Vagina (tissue), 2 donors: ENCODE measurements around the gene ARSD. TPM values are rescaled to one million over a fixed set of nuclear protein-coding genes. Genes with fewer than 3 reads are reported as not detected.
"Not testable (repeated sequence)": the region's sequence is repeated elsewhere in the genome, so short reads cannot be mapped to it uniquely, and the experiment has no call there.

Experiments
- DNase-seq, 2 donors: peaks; one replicate each; pipeline ENCODE4 v3.0.0-alpha.2; 2017; ENCODE audit errors: extremely low spot score in 2 of 2
- H3K27ac ChIP-seq: fragments of 200-600 bp; sonication (generic); one replicate; pipeline ENCODE4 v1.5.1; 2019
- H3K27me3 ChIP-seq: fragments of 200-600 bp; sonication (generic); one replicate; pipeline ENCODE4 v1.5.1; 2019
- H3K36me3 ChIP-seq, 2 donors: fragments of 200-600 bp; sonication (generic); one replicate each; pipeline ENCODE4 v1.5.1; 2017 to 2019
- H3K4me1 ChIP-seq: fragments of 200-600 bp; sonication (generic); one replicate; pipeline ENCODE4 v1.5.1; 2019
- H3K4me3 ChIP-seq, 2 donors: fragments of 200-600 bp; sonication (generic); 1 replicate in 1 of 2; 2 replicates in 1 of 2; pipeline ENCODE4 v1.5.1; 2016 to 2019
- H3K9me3 ChIP-seq: fragments of 200-600 bp; sonication (generic); one replicate; pipeline ENCODE4 v1.5.1; 2019
- POLR2A ChIP-seq, 2 donors: fragments of 450-650 bp; IDR thresholded peaks; one replicate each; pipeline ENCODE4 v1.6.1; 2017; ENCODE audit warnings: antibody characterized with exemption in 2 of 2, mild to moderate bottlenecking in 2 of 2, moderate library complexity in 2 of 2
- POLR2AphosphoS5 ChIP-seq, 2 donors: sonication (generic); formaldehyde crosslinking; IDR thresholded peaks; one replicate each; pipeline ENCODE4 v1.9.0; 2017; ENCODE audit warnings: antibody characterized with exemption in 2 of 2, mild to moderate bottlenecking in 2 of 2, low read depth in 1 of 2; ENCODE audit not compliant: insufficient read depth in 1 of 2
- intact Hi-C: fragments of 100-400 bp; cut with DNase I; formaldehyde crosslinking; loops from one replicate; pipeline ENCODE4 v1.15.1; 2023
- total RNA-seq: library from RNA; depleted of rRNA; stranded (reverse); fragments of >200 nt; gene quantifications from one replicate; pipeline ENCODE4 v1.2.3, GENCODE V29; 2016
- TF ChIP-seq, protein P1 (sequence below), 3 experiments: fragments of 450-650 bp in 2 of 3; fragments of 200-600 bp in 1 of 3; sonication (generic) in 1 of 3; IDR thresholded peaks; one replicate each; pipeline ENCODE4 v1.5.1; 2017 to 2019; ENCODE audit warnings: antibody characterized with exemption in 3 of 3, mild to moderate bottlenecking in 2 of 3, moderate library complexity in 2 of 3

Gene ARSD
- total RNA-seq, 1 donor from 2014 or later = 14.0 TPM

GRCh38 chrX:2931155-2931554 lies 2.0 kb upstream of the ARSD start:
- TF ChIP-seq POLR2AphosphoS5 (IDR thresholded peaks at IDR 0.05; ENCODE audit: insufficient read depth in 1 of 2, low read depth in 1 of 2) = no peak
- Histone ChIP-seq H3K27me3 (no peaks in the 10 kb centered on the region), H3K4me3 (no peak overlapping the region), H3K36me3 (no peaks in the 10 kb centered on the region), H3K9me3 (peaks cover 6% of the 10 kb centered on the region), H3K4me1 (peaks cover 5% of the 10 kb centered on the region), H3K27ac (no peak overlapping the region)
- DNase-seq = no peak
- intact Hi-C loops = no loop called here

DNA sequence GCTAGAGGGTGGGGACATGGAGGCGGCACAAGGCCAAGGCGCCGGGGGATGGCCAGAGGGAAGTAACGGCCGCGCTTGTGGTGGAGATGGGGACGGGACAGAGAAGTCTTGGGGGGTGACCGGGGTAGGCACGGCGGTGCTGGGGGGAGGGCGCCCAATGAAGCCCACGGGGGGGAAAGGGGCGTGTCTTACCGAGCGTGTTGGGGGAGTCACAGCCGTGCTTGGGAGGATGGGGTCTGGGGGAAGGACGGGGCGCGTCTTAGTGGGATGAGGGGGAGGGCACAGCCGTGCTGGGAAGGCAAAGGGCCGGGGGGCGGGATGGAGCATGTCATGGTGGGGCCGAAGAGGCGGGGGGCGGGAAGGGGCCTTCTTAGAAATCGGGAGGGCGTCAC lies 952 bp downstream of the ARSD start:
- DNase-seq = peak in 1 of 2 donors; percentile 88
- Histone ChIP-seq H3K9me3 (peaks cover 6% of the 10 kb centered on the region), H3K36me3 (no peaks in the 10 kb centered on the region), H3K4me1 (peaks cover 5% of the 10 kb centered on the region), H3K27ac (peak overlapping the region; percentile 95), H3K4me3 (peak overlapping the region; percentile 71 to 83), H3K27me3 (no peaks in the 10 kb centered on the region)
- no peak for TF ChIP-seq POLR2A (IDR thresholded peaks at IDR 0.05)
- TF ChIP-seq, protein P1, sequence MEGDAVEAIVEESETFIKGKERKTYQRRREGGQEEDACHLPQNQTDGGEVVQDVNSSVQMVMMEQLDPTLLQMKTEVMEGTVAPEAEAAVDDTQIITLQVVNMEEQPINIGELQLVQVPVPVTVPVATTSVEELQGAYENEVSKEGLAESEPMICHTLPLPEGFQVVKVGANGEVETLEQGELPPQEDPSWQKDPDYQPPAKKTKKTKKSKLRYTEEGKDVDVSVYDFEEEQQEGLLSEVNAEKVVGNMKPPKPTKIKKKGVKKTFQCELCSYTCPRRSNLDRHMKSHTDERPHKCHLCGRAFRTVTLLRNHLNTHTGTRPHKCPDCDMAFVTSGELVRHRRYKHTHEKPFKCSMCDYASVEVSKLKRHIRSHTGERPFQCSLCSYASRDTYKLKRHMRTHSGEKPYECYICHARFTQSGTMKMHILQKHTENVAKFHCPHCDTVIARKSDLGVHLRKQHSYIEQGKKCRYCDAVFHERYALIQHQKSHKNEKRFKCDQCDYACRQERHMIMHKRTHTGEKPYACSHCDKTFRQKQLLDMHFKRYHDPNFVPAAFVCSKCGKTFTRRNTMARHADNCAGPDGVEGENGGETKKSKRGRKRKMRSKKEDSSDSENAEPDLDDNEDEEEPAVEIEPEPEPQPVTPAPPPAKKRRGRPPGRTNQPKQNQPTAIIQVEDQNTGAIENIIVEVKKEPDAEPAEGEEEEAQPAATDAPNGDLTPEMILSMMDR (IDR thresholded peaks at IDR 0.05) = no peak
- TF ChIP-seq POLR2AphosphoS5 (IDR thresholded peaks at IDR 0.05; ENCODE audit: insufficient read depth in 1 of 2, low read depth in 1 of 2) = no peak
- intact Hi-C loops = no loop called here

DNA sequence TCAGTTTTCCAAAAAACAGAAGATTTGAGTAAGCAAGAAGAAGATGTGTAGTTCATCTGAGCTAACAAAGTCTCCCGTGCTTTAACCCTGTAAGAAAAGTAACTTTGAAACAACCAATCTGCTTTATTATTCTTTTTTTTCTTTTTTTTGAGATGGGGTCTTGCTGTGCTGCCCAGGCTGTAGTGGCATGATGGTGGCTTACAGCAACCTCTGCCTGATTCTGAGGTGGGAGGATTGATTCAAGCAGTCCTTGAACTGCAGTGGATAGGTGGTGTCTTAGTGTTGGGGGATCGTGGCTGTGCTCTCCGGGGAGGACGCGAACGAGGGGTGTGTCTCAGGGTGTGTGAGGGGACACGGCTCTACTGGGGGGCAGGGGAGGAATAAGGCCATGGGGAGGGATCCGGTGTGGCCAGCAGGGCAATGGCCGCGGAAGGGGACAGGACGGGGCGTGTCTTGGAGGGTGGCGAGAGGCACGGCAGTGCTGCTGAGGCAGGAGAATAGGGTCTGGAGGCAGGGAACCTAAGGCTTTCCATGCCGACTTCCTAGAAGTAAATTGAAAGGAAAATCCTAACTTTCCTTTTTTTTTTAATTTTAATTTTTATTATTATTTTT lies 2.4 kb downstream of the ARSD start:
- Histone ChIP-seq H3K4me1 (peaks cover 5% of the 10 kb centered on the region), H3K27ac (no peak overlapping the region), H3K9me3 (peaks cover 6% of the 10 kb centered on the region), H3K36me3 (no peaks in the 10 kb centered on the region), H3K4me3 (no peak overlapping the region), H3K27me3 (no peaks in the 10 kb centered on the region)
- intact Hi-C loops = no loop called here
- DNase-seq = no peak
- TF ChIP-seq, protein P1 (IDR thresholded peaks at IDR 0.05) = no peak
- TF ChIP-seq POLR2A (IDR thresholded peaks at IDR 0.05) = no peak
- TF ChIP-seq POLR2AphosphoS5 (IDR thresholded peaks at IDR 0.05; ENCODE audit: insufficient read depth in 1 of 2, low read depth in 1 of 2) = no peak

DNA sequence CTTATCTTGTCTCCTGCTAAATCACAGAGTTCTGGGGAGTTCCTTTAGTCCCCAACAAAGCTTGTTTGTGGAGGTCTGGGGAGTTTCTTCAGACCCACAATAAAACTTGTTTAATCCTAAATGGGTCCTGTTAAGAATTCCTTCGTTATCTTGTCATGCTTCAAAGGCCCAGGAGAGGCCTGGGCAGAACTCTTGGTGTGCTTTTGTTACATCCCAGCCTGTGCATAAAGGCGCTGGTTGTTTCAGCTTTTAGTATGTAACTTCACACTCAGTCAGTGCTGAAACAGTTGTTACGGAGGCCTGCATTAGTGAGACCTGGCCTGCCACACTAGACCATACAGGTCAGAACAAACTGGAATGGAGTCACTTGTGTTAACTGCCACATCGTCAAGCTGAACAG lies 2.9 kb downstream of the ARSD start:
- H3K9me3 ChIP-seq, H3K27me3 ChIP-seq, H3K27ac ChIP-seq, intact Hi-C loops, H3K4me3 ChIP-seq, H3K36me3 ChIP-seq, DNase-seq, H3K4me1 ChIP-seq: not testable (repeated sequence)

- Histone ChIP-seq H3K9me3 (no peaks in the 10 kb centered on the region), H3K4me1 (no peaks in the 10 kb centered on the region), H3K4me3 (no peak overlapping the region), H3K27ac (no peak overlapping the region), H3K36me3 (peaks cover 0 to 18% of the 10 kb centered on the region in 2 donors), H3K27me3 (no peaks in the 10 kb centered on the region)
- TF ChIP-seq, protein P1 (IDR thresholded peaks at IDR 0.05) = no peak
- TF ChIP-seq POLR2A (IDR thresholded peaks at IDR 0.05) (no peak), POLR2AphosphoS5 (IDR thresholded peaks at IDR 0.05; ENCODE audit: insufficient read depth in 1 of 2, low read depth in 1 of 2) (no peak)
- DNase-seq = no peak
- intact Hi-C loops = no loop called here
Observed at GRCh38 chrX:2924151-2924550, 5.0 kb downstream of the ARSD start.

GRCh38 chrX:2921750-2922149 lies 7.4 kb downstream of the ARSD start:
- intact Hi-C loops = no loop called here
- TF ChIP-seq POLR2AphosphoS5 (IDR thresholded peaks at IDR 0.05; ENCODE audit: insufficient read depth in 1 of 2, low read depth in 1 of 2) (no peak), POLR2A (IDR thresholded peaks at IDR 0.05) (no peak)
- no peaks in the 10 kb centered on the region for H3K4me1 ChIP-seq
- H3K4me3 ChIP-seq = no peak overlapping the region
- peaks cover 0 to 34% of the 10 kb centered on the region in 2 donors for H3K36me3 ChIP-seq
- no peaks in the 10 kb centered on the region for H3K27me3 ChIP-seq
- H3K9me3 ChIP-seq = no peaks in the 10 kb centered on the region
- no peak overlapping the region for H3K27ac ChIP-seq
- no peak for DNase-seq
